ENCODE measurements around the gene HOXB1.

The HOXB1 gene

DNA sequence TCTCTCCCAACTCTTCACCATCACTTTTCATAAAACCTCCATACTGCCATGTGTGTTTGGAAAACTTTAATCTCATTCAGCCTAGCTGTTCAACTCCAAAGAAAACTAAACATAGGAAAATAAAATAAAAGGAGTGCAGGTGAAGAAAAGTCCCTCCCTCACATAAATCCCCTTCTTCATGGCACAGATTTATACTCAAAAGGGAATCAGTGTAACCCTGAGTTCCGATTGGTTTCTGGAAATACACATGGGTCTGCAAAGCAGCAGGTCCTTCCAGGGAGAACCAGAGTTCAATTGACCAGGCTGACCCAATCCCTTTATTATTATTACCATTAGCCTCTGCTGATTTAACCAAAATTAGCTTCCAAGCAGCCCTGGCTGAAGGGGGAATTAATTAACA, 23.0 kb upstream of the HOXB1 start:
- no peak for DNase-seq

DNA sequence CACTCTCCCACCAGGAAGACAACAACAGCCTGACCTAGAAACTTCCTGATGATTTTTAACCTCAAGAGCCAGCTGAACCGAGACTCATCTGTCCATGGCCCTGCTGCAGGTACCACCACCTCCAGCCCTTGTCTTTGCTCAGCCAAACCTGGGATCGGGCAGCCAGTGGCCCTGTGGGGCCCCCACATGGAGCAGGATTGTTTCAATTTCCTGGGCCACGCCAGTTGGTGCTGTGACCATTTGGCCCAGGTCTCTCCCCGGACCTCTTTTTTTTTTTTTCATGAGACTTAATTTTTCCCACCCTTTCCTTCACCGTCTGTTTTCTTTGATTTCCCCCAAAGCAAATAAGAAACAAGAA, 22.4 kb upstream of the HOXB1 start:
- no peak for DNase-seq

DNA sequence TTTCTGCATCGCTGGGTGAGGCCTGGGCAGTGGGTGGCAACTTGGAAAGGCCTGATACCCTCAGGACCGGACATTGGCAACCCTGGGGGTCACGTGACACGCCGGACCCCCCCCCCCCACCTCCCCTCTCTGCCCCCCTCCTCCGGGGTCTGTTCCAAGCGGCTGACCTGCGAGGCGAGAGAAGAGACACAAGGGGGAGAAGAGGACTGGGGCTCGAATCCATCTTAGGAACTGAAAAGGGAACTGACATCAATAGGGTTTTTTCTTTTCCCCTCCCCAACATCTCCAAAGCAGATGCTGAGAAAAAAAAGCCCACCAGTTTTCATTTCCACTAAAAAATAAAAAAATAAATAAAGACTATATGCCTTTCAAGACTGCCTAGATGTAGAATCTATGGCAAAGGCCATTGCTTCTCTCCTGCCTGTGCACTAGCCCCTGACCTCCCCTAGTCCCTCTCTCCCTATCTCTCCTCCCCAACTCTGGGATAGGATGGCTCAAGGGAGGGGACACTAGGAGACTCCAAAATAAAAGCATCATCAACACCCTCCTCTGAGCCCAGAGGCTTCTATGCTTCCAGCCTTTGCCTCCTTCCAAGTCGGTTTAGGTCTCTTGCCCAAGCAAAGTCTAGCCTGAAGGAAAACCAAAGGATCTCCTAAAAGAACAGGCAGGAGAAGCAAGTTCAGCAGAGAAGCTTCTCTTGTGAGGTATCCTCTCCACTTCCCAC, 21.8 kb upstream of the HOXB1 start:
- no peak for DNase-seq

GRCh38 chr17:48551596-48552465, 21.0 kb upstream of the HOXB1 start:
- DNase-seq = no peak

DNA sequence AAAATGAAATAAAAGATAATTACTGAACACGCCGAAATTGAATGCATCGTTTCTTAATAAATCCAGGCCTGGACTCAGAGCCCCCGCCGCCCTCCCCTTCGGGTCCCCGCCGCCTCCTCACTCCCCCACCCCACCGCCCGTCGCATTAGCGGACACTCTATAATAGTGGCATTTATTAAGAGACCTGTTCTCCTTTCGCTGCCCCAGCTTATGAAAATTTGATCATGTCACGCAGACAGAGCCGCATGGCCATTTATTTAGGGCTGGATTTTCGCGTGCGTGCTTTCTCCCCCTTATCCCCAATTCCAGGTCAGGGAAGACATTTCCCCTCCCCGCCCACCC, 20.4 kb upstream of the HOXB1 start:
- DNase-seq = no peak

DNA sequence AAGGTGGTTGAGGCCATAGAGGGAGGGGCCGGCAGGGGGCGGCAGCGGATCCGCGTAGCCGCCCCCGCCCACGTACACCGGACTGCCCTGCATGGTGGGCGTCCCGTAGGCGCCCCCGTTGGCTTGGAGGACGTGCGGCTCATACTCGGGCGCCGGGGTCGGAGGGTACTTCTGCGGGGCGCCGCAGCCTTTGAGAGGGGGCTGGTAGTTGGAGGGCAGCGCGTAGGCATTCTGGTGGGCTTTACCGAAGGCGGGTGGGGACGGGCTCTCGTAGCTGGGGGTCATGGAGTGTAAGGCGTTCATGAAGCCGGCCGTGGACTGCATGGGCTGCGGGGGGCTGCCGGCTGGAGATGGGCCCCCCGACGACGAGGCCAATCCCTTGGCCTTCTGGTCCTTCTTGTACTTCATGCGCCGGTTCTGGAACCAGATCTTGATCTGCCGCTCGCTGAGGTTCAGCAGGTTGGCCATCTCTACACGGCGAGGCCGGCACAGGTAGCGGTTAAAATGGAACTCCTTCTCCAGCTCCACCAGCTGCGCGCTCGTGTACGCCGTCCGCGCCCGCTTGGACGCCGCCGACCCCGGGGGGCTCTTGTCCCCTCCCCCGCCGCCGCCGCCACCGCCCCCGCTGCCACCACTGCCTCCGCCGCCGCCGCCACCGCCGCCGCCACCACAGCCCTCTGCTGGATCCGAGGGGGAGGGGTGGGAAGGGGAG, 19.8 kb upstream of the HOXB1 start:
- no peak for DNase-seq

- DNase-seq = no peak
Measured at GRCh38 chr17:48549914-48550501, 19.2 kb upstream of the HOXB1 start.

DNA sequence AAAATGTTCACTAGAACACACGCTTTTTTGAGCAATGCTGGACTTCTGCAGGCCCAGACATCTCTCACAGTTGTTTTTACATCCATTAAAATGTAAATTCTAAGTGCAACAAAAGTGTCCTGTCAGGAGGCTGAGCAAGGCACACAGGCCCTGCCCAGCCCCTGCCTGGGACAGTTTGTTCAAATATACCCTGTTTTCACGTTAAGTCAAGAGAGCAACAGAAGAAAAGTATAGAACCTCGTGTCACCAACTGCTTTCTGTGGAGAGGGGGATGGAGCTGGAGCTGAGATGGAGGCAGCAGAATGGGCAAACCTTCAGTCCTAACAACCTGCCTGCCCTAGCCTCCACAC, 18.4 kb upstream of the HOXB1 start:
- no peak for DNase-seq

DNA sequence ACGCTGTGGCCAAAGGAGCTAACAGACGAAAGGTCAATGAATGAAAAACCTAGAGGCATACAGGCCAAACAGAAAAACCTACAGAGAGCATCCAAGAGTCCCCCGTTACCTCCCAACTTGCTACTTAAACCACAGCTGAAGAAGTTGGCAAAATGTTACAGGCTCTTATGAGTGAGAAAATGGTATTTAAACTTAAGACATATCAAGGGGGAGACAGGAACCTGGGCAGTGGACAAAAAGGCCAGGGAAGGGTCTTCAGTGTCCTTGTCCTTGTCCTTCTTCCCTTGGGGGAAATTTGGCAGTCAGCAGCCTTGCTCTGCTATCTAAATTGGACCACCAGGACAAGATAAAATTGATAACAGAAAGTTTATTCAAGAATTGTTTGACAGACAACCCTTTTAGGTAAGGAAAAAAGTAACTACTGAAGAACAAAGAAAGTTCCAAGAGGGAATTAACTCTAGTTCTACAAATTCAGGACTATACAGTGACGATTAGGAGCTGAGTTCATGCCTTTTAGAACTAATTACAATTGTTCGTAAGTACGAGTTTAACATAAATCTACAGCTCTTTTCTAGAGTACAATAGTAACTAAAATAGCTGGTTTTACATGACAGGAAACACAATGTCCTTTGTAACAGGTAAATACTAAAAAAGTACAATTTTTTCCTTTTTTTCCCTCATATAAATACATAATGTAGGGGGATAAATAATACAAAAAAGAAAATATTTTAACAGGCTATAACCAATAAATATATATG, 17.9 kb upstream of the HOXB1 start:
- no peak for DNase-seq

DNA sequence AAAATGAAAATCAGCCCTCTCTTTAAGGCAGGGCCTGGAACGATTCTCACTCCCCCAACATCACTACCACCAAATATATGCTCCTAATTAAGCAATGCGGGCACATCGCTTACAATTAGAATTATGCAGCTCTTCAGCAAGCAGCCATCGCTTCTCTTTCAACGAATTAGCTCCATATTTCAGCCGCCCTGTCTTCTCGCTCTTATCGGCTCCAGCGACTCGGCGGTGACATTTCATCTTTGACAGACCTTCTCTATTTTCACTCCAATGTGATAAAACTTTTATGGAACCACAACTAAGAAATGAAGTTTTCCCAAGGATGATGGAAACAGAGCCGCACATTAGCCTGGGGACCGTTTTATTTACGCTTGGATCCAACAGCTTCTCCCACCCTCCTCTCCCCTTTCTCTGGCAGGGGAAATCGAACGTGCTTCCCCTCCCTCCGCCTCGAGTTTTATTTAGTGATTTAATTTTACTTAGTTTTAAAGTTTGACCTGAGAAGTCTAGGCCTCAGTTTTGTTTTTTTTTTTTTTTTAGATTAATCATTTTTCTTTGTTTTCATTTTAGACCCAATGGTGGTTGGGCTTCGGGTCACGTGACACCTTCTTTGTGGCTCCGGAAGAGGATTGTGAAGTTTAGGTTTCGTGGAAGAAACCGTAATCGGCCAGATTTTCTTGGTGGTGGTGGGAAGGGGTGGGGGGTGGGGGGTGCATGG, 17.2 kb upstream of the HOXB1 start:
- peak; percentile 32 for DNase-seq

DNA sequence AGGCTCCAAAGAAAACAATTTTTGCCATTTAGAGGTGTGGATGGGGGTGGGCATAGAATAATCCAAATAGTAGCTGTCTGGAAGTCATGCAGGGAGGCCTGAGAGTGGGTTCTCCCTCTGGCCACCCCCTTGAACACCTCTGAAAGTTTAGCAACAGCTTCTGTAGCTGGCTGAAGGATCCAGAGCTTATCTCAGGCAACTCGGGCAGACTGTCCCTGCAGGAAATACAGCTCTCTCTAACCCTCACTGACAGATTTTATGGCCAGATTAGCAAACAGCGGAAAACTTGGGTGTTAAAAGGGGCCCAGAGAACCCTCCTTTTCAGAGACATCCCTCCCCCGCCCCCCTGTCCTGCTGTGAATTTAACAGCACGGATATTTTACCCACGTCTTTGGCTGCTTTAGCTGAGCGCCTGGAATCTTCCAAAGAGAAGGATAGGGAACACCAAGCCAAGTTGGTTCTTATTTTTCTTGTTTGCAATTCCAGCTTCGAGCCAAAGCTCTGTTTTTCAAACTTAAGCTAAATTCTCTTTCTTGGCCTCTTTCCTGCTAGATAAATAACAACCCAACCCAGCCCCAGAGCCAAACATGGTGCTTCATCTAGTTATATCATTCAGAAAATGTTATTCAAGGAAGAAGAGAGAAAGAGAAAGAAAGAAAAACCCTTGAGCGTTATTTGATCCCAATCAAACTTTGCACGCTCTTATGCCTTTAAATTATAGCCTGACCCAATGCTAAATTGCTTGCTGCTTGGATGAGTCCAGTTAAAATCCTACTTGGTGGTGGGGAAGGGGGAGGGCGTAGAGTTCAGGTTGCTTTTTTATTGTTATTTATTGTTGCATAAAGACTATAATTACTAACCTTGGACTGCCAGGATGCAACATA, 16.4 kb upstream of the HOXB1 start:
- no peak for DNase-seq

DNA sequence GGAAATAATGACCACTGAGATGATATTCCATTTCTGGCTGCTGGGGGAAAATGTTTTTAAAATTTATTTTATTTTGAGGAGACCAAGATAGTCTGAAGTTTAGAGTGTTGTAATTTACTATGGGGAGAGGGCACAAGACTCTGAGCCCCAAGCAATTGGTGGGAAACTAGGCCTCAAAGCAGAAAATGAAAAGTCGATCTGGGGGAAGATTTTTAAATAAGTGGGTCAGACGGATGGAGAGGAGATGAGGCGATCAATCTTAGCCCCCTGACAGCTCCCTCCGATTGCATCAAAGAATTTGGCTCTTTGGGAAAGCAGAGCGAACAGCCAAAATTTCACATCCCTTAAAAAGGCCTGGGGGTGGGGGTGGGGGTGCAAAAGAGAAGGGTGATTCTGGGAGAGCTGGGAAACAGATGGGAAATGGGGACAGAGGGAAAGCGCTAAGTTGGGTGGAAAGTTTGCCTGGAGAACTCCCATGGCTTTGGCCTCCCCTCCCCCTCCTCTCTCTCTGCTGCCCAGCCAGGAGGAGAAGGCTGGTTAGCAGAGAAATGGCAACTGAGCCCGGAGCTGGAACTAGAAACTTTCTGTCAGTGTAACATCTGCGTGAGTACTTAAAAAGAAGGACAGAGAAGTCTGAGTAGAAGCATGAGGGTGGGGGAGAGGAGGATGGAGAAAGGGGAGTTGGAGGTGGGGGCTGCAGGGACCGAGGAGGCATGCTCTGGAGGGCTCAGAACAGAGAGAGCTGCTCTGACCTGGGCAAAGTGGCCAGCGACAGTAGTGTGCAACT, 15.5 kb upstream of the HOXB1 start:
- DNase-seq = no peak

DNA sequence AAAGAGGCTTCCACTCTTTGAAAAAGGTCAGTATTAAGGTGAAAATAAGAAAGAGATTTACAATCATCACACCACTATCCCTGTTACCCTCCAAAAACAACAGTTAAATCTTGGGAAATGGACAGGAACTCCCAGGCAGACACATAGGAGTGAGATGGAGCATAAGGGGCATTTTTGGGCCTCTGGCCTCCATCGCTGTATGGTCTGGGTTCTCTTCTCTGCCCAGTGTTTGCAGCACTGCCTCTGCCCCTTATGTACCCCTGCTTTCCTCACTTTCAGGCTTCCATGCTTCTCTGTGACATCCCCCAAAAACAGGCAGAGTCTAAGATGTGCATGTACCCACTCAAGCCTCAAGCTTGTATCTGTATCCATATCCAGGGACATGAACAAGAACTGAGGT, 14.7 kb upstream of the HOXB1 start:
- DNase-seq = no peak

DNA sequence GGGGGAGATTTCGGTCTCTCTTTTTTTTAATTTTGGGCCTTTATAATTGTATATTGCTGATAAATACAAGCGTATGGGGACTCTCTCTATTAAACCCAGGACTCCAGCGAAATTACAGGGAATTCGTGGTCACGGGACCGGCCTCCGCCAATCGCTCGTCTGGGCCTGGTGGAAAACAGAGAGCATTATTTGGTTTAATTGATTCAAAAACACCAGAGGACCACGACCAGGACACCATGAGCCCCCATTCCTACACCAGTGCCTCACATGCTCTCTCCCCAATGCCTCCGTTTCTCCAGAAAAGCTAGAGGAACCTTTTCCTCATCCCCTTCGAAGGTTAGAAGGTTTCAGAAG, 14.2 kb upstream of the HOXB1 start, which contains the start of gene HOXB2:
TSS of gene HOXB2 (minus strand) at position 88 of the 354 bp plus-strand sequence. CDS start 198 bp downstream, outside the sequence.
- no peak for DNase-seq

DNA sequence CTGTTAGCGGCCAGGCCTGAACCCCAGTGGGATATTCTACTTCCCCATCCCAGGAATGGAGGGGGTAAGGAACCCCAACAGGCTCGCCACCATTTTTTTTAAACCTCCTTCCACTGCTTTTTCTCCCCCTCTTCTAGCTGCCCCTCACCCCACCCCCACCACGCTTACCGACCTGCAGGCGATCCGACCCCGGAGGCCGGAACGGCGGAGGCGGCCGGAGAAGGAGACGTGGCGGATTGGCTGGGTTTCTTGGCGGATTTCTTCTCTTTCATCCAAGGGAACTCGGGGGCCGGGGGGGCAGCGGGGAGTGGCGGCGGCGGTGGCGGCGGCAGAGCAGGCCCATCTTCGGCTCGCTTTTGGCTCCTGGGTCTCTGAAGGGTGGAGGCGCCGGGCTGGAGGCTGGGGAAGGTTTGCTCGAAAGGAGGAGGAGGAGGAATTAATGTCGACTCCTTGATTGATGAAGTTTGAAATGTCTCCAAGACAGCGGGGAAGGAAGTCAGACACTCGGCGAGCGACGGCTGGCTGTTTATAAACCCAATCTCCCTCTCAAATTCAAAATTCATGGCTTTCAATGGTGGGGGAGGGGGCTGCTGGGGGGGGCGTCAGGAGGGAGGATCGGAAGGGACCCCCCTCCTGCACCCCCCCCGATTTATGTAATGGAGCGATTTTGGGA, 13.7 kb upstream of the HOXB1 start:
- DNase-seq = peak; percentile 26

DNA sequence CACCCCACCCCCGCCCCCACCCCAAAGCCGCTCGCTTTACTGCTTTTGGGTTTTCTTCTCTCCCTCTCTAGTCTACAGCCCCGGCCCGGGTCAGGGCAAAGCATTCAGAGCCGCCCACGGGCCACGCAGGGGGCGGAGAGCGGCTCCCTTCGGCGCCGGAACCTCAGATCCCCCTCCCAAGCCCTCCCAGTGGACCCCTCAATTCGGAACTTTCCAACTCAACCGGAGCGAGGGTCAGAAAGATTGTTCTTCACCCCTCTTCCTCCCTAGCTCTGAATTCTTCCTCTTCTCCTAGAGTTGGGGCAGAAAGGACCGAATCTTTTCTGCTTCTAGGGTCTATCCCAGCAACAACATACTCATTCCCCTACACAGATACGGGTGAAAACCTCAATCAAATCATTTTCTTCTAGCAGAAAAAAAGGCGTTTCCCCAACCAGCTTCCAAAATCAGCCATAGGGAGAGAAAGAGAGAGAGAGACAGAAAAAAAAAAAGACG, 13.1 kb upstream of the HOXB1 start:
- peak; percentile 20 for DNase-seq

GRCh38 chr17:48543107-48543853, 12.5 kb upstream of the HOXB1 start:
- DNase-seq = peak; percentile 56

DNA sequence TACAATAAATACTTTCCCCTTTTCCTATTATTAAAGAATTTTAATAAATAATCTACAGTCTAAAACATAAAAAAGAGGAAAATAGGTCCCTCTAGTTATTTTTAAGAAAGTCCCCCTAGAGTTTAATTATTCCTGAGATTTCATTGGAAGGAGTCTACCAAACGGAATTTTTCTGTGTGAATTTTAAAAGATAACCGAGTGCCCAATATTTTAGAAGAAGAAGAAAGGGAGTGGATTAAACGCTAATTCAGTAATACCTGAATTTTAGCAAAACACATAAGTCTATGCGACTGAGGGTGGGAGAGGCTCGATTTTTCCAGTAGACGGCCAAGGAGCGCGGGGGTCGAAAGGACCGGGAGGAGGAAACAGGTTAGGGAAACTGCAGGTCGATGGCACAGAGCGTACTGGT, 11.9 kb upstream of the HOXB1 start:
- no peak for DNase-seq
